ENCODE measurements around the gene MSH5.

MSH5 gene

GRCh38 chr6:31715022-31715958, 24.5 kb upstream of the MSH5 start, which contains the start of gene LY6G6D:
Gene LY6G6D, plus strand, starts transcription at chr6:31715348. Its CDS starts 8 bp downstream, at chr6:31715356.
- Histone ChIP-seq H3K9ac (ENCODE audit: low read length) (no peak within 1 kb of the TSS), H3K27me3 (ENCODE audit: control insufficient read depth, insufficient read depth, low read length) (no peaks in the 10 kb centered on the region), H3K4me3 (ENCODE audit: low read length) (no peak within 1 kb of the TSS), H3K36me3 (ENCODE audit: control insufficient read depth, insufficient read depth, low read length) (no peaks in the 10 kb centered on the region), H3K4me1 (ENCODE audit: control insufficient read depth, insufficient read depth, low read length) (no peaks in the 10 kb centered on the region), H3K27ac (ENCODE audit: low read depth, low read length) (peak within 1 kb of the TSS; percentile 75)

- Histone ChIP-seq H3K27me3 (ENCODE audit: control insufficient read depth, insufficient read depth, low read length) (no peaks in the 10 kb centered on the region), H3K27ac (ENCODE audit: low read depth, low read length) (no peak overlapping the region), H3K36me3 (ENCODE audit: control insufficient read depth, insufficient read depth, low read length) (no peaks in the 10 kb centered on the region), H3K9ac (ENCODE audit: low read length) (no peak overlapping the region), H3K4me3 (ENCODE audit: low read length) (no peak overlapping the region), H3K4me1 (ENCODE audit: control insufficient read depth, insufficient read depth, low read length) (no peaks in the 10 kb centered on the region)
Measured at GRCh38 chr6:31717499-31718222, 22.1 kb upstream of the MSH5 start.

DNA sequence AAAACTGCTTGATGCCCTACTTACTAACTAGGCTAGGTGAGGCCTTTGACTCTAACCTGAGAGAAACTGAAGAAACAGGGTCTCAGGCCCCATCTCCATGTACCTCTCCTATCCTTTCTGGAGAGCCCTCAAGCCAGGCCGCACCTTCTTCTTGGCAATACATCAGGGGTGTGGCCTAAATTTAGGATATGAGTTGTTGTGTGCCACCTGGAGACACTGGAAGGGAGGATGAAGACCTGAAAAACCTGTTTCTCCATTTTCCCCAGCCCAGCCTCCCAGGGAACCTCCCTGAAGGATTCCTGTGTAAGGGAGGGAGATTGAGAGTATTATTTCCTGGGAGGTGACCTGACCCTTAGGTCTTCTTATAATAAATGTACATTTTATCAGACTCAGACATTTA, 21.5 kb upstream of the MSH5 start:
- H3K27me3 ChIP-seq (ENCODE audit: control insufficient read depth, insufficient read depth, low read length) = no peaks in the 10 kb centered on the region
- H3K27ac ChIP-seq (ENCODE audit: low read depth, low read length) = no peak overlapping the region
- no peak overlapping the region for H3K4me3 ChIP-seq (ENCODE audit: low read length)
- no peaks in the 10 kb centered on the region for H3K4me1 ChIP-seq (ENCODE audit: control insufficient read depth, insufficient read depth, low read length)
- no peaks in the 10 kb centered on the region for H3K36me3 ChIP-seq (ENCODE audit: control insufficient read depth, insufficient read depth, low read length)
- no peak overlapping the region for H3K9ac ChIP-seq (ENCODE audit: low read length)

- no peaks in the 10 kb centered on the region for H3K4me1 ChIP-seq (ENCODE audit: control insufficient read depth, insufficient read depth, low read length)
- no peak overlapping the region for H3K9ac ChIP-seq (ENCODE audit: low read length)
- H3K4me3 ChIP-seq (ENCODE audit: low read length) = no peak overlapping the region
- H3K36me3 ChIP-seq (ENCODE audit: control insufficient read depth, insufficient read depth, low read length) = no peaks in the 10 kb centered on the region
- H3K27ac ChIP-seq (ENCODE audit: low read depth, low read length) = no peak overlapping the region
- H3K27me3 ChIP-seq (ENCODE audit: control insufficient read depth, insufficient read depth, low read length) = no peaks in the 10 kb centered on the region
Measured at GRCh38 chr6:31719001-31719400, 20.8 kb upstream of the MSH5 start.

DNA sequence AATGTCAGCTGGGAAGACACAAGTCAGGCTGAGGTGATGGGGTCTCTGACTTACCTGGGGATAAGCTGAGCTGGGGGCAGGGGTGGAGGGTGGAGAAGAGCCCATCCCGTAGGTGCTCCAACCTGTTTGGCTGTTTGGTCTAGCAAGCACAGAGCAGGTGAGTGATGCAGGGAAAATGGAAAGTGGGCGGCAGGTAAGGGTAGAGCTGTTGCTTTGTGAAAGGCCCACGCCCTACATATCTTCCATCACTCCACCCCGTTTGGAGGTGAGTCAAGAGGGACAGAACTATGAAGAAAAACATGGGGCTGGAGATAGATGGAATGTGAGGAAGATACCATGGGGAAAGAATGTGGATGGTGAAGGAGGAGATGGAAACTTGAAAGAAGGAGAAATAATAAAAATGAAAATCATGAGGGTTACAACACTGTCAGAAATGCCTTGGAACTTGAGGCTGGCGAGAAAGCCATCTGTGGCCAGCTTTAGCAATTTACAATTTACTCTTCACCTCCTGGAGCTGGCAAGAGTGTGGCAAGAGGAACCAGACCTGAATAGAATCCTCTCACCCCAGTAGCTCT, 19.5 kb upstream of the MSH5 start:
- no peak overlapping the region for H3K9ac ChIP-seq (ENCODE audit: low read length)
- no peaks in the 10 kb centered on the region for H3K4me1 ChIP-seq (ENCODE audit: control insufficient read depth, insufficient read depth, low read length)
- no peaks in the 10 kb centered on the region for H3K27me3 ChIP-seq (ENCODE audit: control insufficient read depth, insufficient read depth, low read length)
- no peaks in the 10 kb centered on the region for H3K36me3 ChIP-seq (ENCODE audit: control insufficient read depth, insufficient read depth, low read length)
- H3K27ac ChIP-seq (ENCODE audit: low read depth, low read length) = no peak overlapping the region
- H3K4me3 ChIP-seq (ENCODE audit: low read length) = no peak overlapping the region

GRCh38 chr6:31721351-31722020, 18.3 kb upstream of the MSH5 start, which contains the start of gene LY6G6C:
Gene LY6G6C, minus strand, starts transcription at chr6:31721746. Its CDS starts 67 bp downstream, at chr6:31721679.
- no peak within 1 kb of the TSS for H3K27ac ChIP-seq (ENCODE audit: low read depth, low read length)
- peaks cover 10% of the 10 kb centered on the region for H3K36me3 ChIP-seq (ENCODE audit: control insufficient read depth, insufficient read depth, low read length)
- no peak within 1 kb of the TSS for H3K4me3 ChIP-seq (ENCODE audit: low read length)
- no peak within 1 kb of the TSS for H3K9ac ChIP-seq (ENCODE audit: low read length)
- H3K4me1 ChIP-seq (ENCODE audit: control insufficient read depth, insufficient read depth, low read length) = no peaks in the 10 kb centered on the region
- H3K27me3 ChIP-seq (ENCODE audit: control insufficient read depth, insufficient read depth, low read length) = no peaks in the 10 kb centered on the region

DNA sequence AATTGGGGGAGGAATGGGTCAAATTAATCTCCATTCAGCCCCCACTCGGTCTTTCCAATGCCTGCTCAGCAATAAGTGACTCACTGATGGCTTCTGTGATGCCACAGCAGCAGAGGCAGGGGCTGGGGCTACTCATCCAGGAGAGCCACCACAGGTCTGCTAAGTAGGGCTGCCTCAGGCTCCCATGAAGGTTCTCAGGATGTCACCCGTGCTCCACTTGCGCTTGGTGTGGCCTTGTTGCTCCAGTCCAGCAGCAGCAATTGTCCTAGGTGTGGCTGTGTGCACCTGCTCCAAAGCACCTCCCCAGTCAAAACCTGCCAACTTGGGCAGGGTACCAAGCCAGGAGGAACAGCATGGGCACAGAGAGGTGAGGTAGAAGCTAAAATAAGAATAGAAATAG, 17.6 kb upstream of the MSH5 start:
- Histone ChIP-seq H3K27me3 (ENCODE audit: control insufficient read depth, insufficient read depth, low read length) (no peaks in the 10 kb centered on the region), H3K4me3 (ENCODE audit: low read length) (no peak overlapping the region), H3K36me3 (ENCODE audit: control insufficient read depth, insufficient read depth, low read length) (peaks cover 16% of the 10 kb centered on the region), H3K9ac (ENCODE audit: low read length) (no peak overlapping the region), H3K27ac (ENCODE audit: low read depth, low read length) (no peak overlapping the region), H3K4me1 (ENCODE audit: control insufficient read depth, insufficient read depth, low read length) (no peaks in the 10 kb centered on the region)

DNA sequence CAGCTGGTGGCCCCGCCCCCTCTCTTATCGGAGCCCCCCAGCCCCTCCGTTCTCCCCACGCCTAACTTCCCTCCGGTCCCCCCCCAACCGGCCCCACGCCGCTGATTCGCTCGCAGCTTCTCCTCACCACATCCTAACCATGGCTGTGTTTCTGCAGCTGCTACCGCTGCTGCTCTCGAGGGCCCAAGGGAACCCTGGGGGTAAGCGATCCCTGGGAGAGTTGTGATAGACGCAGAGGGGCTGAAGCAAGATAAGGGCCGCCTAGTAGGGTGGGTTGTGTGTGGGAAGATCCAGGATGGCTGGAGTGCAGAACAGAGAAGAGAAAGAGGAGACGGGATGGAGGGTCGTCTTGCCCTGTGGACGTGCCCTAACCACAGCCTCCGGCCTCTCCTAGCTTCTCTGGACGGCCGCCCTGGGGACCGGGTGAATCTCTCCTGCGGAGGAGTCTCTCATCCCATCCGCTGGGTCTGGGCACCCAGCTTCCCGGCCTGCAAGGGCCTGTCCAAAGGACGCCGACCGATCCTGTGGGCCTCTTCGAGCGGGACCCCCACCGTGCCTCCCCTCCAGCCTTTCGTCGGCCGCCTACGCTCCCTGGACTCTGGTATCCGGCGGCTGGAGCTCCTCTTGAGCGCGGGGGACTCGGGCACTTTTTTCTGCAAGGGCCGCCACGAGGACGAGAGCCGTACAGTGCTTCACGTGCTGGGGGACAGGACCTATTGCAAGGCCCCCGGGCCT, 16.4 kb upstream of the MSH5 start, which contains the start of gene MPIG6B:
Gene MPIG6B, plus strand, starts transcription at position 129 of the 735 bp plus-strand sequence. Its CDS starts 11 bp downstream, at position 140.
- Histone ChIP-seq H3K27me3 (ENCODE audit: control insufficient read depth, insufficient read depth, low read length) (no peaks in the 10 kb centered on the region), H3K4me1 (ENCODE audit: control insufficient read depth, insufficient read depth, low read length) (peaks cover 6% of the 10 kb centered on the region), H3K27ac (ENCODE audit: low read depth, low read length) (no peak within 1 kb of the TSS), H3K4me3 (ENCODE audit: low read length) (no peak within 1 kb of the TSS), H3K36me3 (ENCODE audit: control insufficient read depth, insufficient read depth, low read length) (peaks cover 17% of the 10 kb centered on the region), H3K9ac (ENCODE audit: low read length) (no peak within 1 kb of the TSS)

- no peak overlapping the region for H3K9ac ChIP-seq (ENCODE audit: low read length)
- peaks cover 17% of the 10 kb centered on the region for H3K36me3 ChIP-seq (ENCODE audit: control insufficient read depth, insufficient read depth, low read length)
- H3K4me3 ChIP-seq (ENCODE audit: low read length) = no peak overlapping the region
- H3K27me3 ChIP-seq (ENCODE audit: control insufficient read depth, insufficient read depth, low read length) = no peaks in the 10 kb centered on the region
- peaks cover 6% of the 10 kb centered on the region for H3K4me1 ChIP-seq (ENCODE audit: control insufficient read depth, insufficient read depth, low read length)
- no peak overlapping the region for H3K27ac ChIP-seq (ENCODE audit: low read depth, low read length)
Measured at GRCh38 chr6:31723980-31724691, 15.7 kb upstream of the MSH5 start.

DNA sequence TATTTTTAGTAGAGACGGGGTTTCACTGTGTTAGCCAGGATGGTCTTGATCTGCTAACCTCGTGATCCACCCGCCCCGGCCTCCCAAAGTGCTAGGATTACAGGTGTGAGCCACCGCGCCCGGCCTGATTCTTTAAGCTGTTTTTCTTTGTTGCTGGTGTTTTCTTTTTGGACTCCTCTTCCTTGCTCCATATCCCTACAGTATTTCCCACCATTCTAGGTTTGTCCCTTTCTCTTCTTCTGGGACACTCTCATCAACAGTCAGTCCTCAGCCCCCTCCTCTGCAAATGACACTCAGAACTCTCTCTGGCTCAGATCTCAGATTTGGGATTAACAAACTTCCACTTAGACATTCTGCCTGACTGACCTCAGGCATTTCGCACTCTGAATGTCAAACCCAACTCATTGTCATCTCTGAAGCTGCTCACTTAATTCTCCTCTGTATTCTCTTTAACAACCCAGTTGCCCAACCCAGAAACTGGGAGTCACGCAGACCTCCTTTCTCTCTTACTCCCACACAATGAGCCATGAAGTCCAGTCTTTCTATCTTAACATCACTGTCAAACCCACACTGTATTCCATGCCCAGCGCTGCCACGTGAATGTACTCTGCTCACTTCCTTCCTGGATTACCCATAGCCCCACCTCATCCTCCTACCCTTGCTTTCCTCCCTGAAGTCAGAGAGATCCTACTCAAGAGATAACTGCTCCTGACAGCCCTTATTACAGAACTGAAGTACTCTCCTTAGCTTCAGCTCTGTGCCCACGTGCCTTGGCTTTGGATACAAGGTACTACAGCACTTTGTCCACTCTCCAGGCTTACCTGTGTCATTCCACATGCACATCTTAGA, 14.1 kb upstream of the MSH5 start:
- Histone ChIP-seq H3K9ac (ENCODE audit: low read length) (no peak overlapping the region), H3K4me1 (ENCODE audit: control insufficient read depth, insufficient read depth, low read length) (peaks cover 6% of the 10 kb centered on the region), H3K4me3 (ENCODE audit: low read length) (no peak overlapping the region), H3K27ac (ENCODE audit: low read depth, low read length) (no peak overlapping the region), H3K27me3 (ENCODE audit: control insufficient read depth, insufficient read depth, low read length) (no peaks in the 10 kb centered on the region), H3K36me3 (ENCODE audit: control insufficient read depth, insufficient read depth, low read length) (peaks cover 17% of the 10 kb centered on the region)
